ENCODE data around the gene USP17L25. TPM values are rescaled to one million over a fixed set of nuclear protein-coding genes. Genes with fewer than 3 reads are reported as not detected.
"Not testable (repeated sequence)": the region's sequence is repeated elsewhere in the genome, so short reads cannot be mapped to it uniquely, and the experiment has no call there.

USP17L25 gene
- total and polyA plus RNA-seq, 5 donors from 2014 or later = not detected

DNA sequence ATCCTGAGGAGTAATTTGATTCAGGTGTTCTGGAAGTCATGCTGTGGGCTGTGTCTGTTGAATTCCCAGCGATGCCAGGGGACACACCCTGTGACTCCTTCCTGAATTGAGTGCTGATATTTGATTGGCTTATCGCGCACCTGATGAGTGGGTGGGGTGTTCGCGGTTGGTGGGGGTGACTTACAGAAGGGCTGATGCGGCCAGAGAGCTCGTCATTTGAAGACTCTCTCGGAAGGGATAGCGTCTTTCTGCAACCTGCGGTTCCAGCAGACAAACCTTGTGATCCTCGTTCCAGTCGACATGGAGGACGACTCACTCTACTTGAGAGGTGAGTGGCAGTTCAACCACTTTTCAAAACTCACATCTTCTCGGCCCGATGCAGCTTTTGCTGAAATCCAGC, 23.6 kb downstream of the USP17L25 start, which contains the start of gene USP17L29:
Gene USP17L29, plus strand, starts transcription at position 301 of the 400 bp plus-strand sequence. Its CDS starts 0 bp downstream, at position 301.
- not testable (repeated sequence) for H3K9me3 ChIP-seq (ENCODE audit: control insufficient read depth in 2 of 2, low read length in 2 of 2); H3K27ac ChIP-seq (ENCODE audit: insufficient read depth, low read length, poor library complexity, severe bottlenecking); H3K4me1 Mint-ChIP-seq; H3K27ac Mint-ChIP-seq; H3K36me3 Mint-ChIP-seq; H3K4me3 ChIP-seq (ENCODE audit: low read depth, low read length); H3K4me1 ChIP-seq (ENCODE audit: control insufficient read depth, insufficient read depth, low read length, poor library complexity, severe bottlenecking); H3K27me3 ChIP-seq (ENCODE audit: control insufficient read depth, insufficient read depth, low read length); ATAC-seq (ENCODE audit: low read depth in 2 of 2); H3K27me3 Mint-ChIP-seq; H3K4me3 Mint-ChIP-seq; H3K9me3 Mint-ChIP-seq; DNase-seq; H3K36me3 ChIP-seq (ENCODE audit: control insufficient read depth, insufficient read depth, low read length)

GRCh38 chr4:9362829-9363228, 33.1 kb downstream of the USP17L25 start, which contains the start of gene USP17L30:
USP17L30 (plus strand) TSS chr4:9363129; CDS start chr4:9363129, 0 bp downstream.
- H3K4me1 Mint-ChIP-seq; H3K36me3 Mint-ChIP-seq; ATAC-seq (ENCODE audit: low read depth in 2 of 2); H3K9me3 Mint-ChIP-seq; H3K4me1 ChIP-seq (ENCODE audit: control insufficient read depth, insufficient read depth, low read length, poor library complexity, severe bottlenecking); H3K4me3 ChIP-seq (ENCODE audit: low read depth, low read length); H3K27me3 ChIP-seq (ENCODE audit: control insufficient read depth, insufficient read depth, low read length); H3K36me3 ChIP-seq (ENCODE audit: control insufficient read depth, insufficient read depth, low read length); H3K9me3 ChIP-seq (ENCODE audit: control insufficient read depth in 2 of 2, low read length in 2 of 2); H3K27ac Mint-ChIP-seq; DNase-seq; H3K4me3 Mint-ChIP-seq; H3K27me3 Mint-ChIP-seq; H3K27ac ChIP-seq (ENCODE audit: insufficient read depth, low read length, poor library complexity, severe bottlenecking): not testable (repeated sequence)

DNA sequence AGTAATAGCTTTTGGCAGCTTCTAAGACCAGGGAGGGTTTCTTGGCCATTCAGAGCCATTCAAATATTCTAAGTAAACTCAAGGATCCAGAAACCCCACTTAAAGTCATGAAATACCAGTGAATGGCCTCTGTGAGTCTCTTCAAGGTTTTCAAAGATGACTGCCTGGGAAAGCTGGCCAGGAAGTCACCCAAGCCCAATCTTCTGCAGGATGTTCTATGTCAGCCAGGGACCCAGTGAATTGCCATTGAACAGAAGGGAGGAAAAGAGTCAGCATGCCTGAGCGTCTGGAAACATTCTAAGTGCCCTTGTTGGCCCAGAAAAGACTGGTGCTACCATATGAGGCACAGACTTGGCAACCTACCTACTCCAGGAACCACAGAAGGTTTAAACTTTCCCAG, 50.2 kb downstream of the USP17L25 start:
- H3K27ac ChIP-seq (ENCODE audit: insufficient read depth, low read length, poor library complexity, severe bottlenecking); H3K4me1 ChIP-seq (ENCODE audit: control insufficient read depth, insufficient read depth, low read length, poor library complexity, severe bottlenecking); ATAC-seq (ENCODE audit: low read depth in 2 of 2); H3K9me3 ChIP-seq (ENCODE audit: control insufficient read depth in 2 of 2, low read length in 2 of 2); H3K4me3 ChIP-seq (ENCODE audit: low read depth, low read length); H3K4me1 Mint-ChIP-seq; H3K36me3 Mint-ChIP-seq; H3K4me3 Mint-ChIP-seq; H3K27me3 Mint-ChIP-seq; H3K36me3 ChIP-seq (ENCODE audit: control insufficient read depth, insufficient read depth, low read length); H3K27ac Mint-ChIP-seq; H3K9me3 Mint-ChIP-seq; H3K27me3 ChIP-seq (ENCODE audit: control insufficient read depth, insufficient read depth, low read length); DNase-seq: not testable (repeated sequence)

Other genes with a start within 250 kb of the USP17L25 start
- gene FAM90A26, start 159.5 kb upstream of the USP17L25 start, total RNA-seq = not detected
- not detected for gene FAM90A26, start 159.5 kb upstream of the USP17L25 start, polyA plus RNA-seq
- gene USP17L10, start 119.3 kb upstream of the USP17L25 start, total RNA-seq = not detected
- gene USP17L10, start 119.3 kb upstream of the USP17L25 start, polyA plus RNA-seq = not detected
- not detected for gene USP17L11, start 114.5 kb upstream of the USP17L25 start, total RNA-seq
- gene USP17L11, start 114.5 kb upstream of the USP17L25 start, polyA plus RNA-seq = not detected
- gene USP17L12, start 109.8 kb upstream of the USP17L25 start, total RNA-seq = not detected
- not detected for gene USP17L12, start 109.8 kb upstream of the USP17L25 start, polyA plus RNA-seq
- gene USP17L13, start 105.0 kb upstream of the USP17L25 start, total RNA-seq = not detected
- gene USP17L13, start 105.0 kb upstream of the USP17L25 start, polyA plus RNA-seq = not detected
- gene USP17L15, start 95.5 kb upstream of the USP17L25 start, total RNA-seq = not detected
- gene USP17L15, start 95.5 kb upstream of the USP17L25 start, polyA plus RNA-seq = not detected
- not detected for gene USP17L17, start 86.0 kb upstream of the USP17L25 start, total RNA-seq
- not detected for gene USP17L17, start 86.0 kb upstream of the USP17L25 start, polyA plus RNA-seq
- not detected for gene USP17L18, start 81.3 kb upstream of the USP17L25 start, total RNA-seq
- gene USP17L18, start 81.3 kb upstream of the USP17L25 start, polyA plus RNA-seq = not detected
- gene USP17L19, start 76.5 kb upstream of the USP17L25 start, total RNA-seq = not detected
- gene USP17L19, start 76.5 kb upstream of the USP17L25 start, polyA plus RNA-seq = not detected
- gene USP17L20, start 71.8 kb upstream of the USP17L25 start, total RNA-seq = not detected
- not detected for gene USP17L20, start 71.8 kb upstream of the USP17L25 start, polyA plus RNA-seq
- gene USP17L21, start 67.0 kb upstream of the USP17L25 start, total RNA-seq = not detected
- gene USP17L21, start 67.0 kb upstream of the USP17L25 start, polyA plus RNA-seq = not detected
- gene USP17L22, start 62.3 kb upstream of the USP17L25 start, total RNA-seq = not detected
- gene USP17L22, start 62.3 kb upstream of the USP17L25 start, polyA plus RNA-seq = not detected
- not detected for gene USP17L24, start 4.7 kb upstream of the USP17L25 start, total RNA-seq
- not detected for gene USP17L24, start 4.7 kb upstream of the USP17L25 start, polyA plus RNA-seq
- gene USP17L26, start 4.7 kb downstream of the USP17L25 start, total RNA-seq = not detected
- not detected for gene USP17L26, start 4.7 kb downstream of the USP17L25 start, polyA plus RNA-seq
- gene USP17L5, start 9.5 kb downstream of the USP17L25 start, total RNA-seq = not detected
- gene USP17L5, start 9.5 kb downstream of the USP17L25 start, polyA plus RNA-seq = not detected
- gene USP17L27, start 14.2 kb downstream of the USP17L25 start, total RNA-seq = not detected
- gene USP17L27, start 14.2 kb downstream of the USP17L25 start, polyA plus RNA-seq = not detected
- gene USP17L28, start 19.0 kb downstream of the USP17L25 start, total RNA-seq = not detected
- not detected for gene USP17L28, start 19.0 kb downstream of the USP17L25 start, polyA plus RNA-seq
- gene USP17L29, start 23.7 kb downstream of the USP17L25 start, total RNA-seq = not detected
- gene USP17L29, start 23.7 kb downstream of the USP17L25 start, polyA plus RNA-seq = not detected
- not detected for gene USP17L30, start 33.2 kb downstream of the USP17L25 start, total RNA-seq
- not detected for gene USP17L30, start 33.2 kb downstream of the USP17L25 start, polyA plus RNA-seq
- not detected for gene DEFB131A, start 114.5 kb downstream of the USP17L25 start, total RNA-seq
- gene DEFB131A, start 114.5 kb downstream of the USP17L25 start, polyA plus RNA-seq = not detected